ENCODE measurements around the gene VPS13D. TPM values are rescaled to one million over a fixed set of nuclear protein-coding genes. Genes with fewer than 3 reads are reported as not detected.

VPS13D gene
- total and polyA plus RNA-seq, 2 donors (not counting 3 experiments of a cell fraction or from before 2014, with no cell fraction given): 13.6 to 48.5 TPM

- intact Hi-C loops (cut with micrococcal nuclease): no loop called here
- ChIA-PET CTCF (interaction anchor here (1.0 to 1.4 kb wide), 2 partner anchors 13 to 40 kb away, joined by 3 read pairs; no protein-coding TSS in a partner anchor), POLR2A (no interaction called here)
- no peak for FAIRE-seq
- no peak overlapping the region for H3K27ac ChIP-seq (ENCODE audit: insufficient read depth, low read depth, low read length)
- dilution Hi-C loops (cut with MboI; ENCODE audit: extremely low pct_ligation_motif_present, low sequenced_read_pairs): no loop called here
- H3K27me3 ChIP-seq (ENCODE audit: control insufficient read depth in 2 of 2, insufficient read depth in 2 of 2, low read length in 2 of 2): no peaks in the 10 kb centered on the region
- no peak for TF ChIP-seq POLR2AphosphoS5 (IDR thresholded peaks at IDR 0.05; ENCODE audit: insufficient read depth, low read depth, low read length)
- no peak for TF ChIP-seq MYC (IDR thresholded peaks at IDR 0.05; ENCODE audit: low read depth, low read length)
- TF ChIP-seq POLR2A (IDR thresholded peaks at IDR 0.05; ENCODE audit: low read depth, low read length): no peak
- TF ChIP-seq EZH2 (IDR thresholded peaks at IDR 0.05; ENCODE audit: borderline replicate concordance, low read depth, low read length, severe bottlenecking): no peak
- TF ChIP-seq, protein P1, sequence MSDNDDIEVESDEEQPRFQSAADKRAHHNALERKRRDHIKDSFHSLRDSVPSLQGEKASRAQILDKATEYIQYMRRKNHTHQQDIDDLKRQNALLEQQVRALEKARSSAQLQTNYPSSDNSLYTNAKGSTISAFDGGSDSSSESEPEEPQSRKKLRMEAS (IDR thresholded peaks at IDR 0.05; ENCODE audit: insufficient read depth, insufficient read length): no peak
- TF ChIP-seq JUN (IDR thresholded peaks at IDR 0.05; ENCODE audit: borderline replicate concordance, insufficient read depth, insufficient read length, low read depth): no peak
- no peaks in the 10 kb centered on the region for H3K9me1 ChIP-seq (replicated peaks; ENCODE audit: control insufficient read depth, extremely low read depth, insufficient read depth, low read length)
- BruUV-seq (replicated peaks): no TSS peak
- DNase-seq (ENCODE audit: low read depth, low spot score): no peak
- H4K20me1 ChIP-seq (replicated peaks; ENCODE audit: control insufficient read depth, extremely low read depth, insufficient read depth, low read length): no peaks in the 10 kb centered on the region
- no peak overlapping the region for H3K9ac ChIP-seq (replicated peaks; ENCODE audit: extremely low read depth, insufficient read depth, low read length)
- no peak overlapping the region for H2AFZ ChIP-seq (ENCODE audit: low read depth, low read length)
- H3K79me2 ChIP-seq (ENCODE audit: control insufficient read depth, insufficient read depth, low read length): no peaks in the 10 kb centered on the region
- peaks cover 8 to 10% of the 10 kb centered on the region in 2 experiments for H3K36me3 ChIP-seq (ENCODE audit: control insufficient read depth in 2 of 2, extremely low read depth in 1 of 2, insufficient read depth in 2 of 2, low read length in 2 of 2)
- peaks cover 2% of the 10 kb centered on the region for H3K9me3 ChIP-seq (replicated peaks; ENCODE audit: control insufficient read depth, insufficient read depth, low read length)
- peaks cover 14% of the 10 kb centered on the region for H3K4me1 ChIP-seq (ENCODE audit: control insufficient read depth, extremely low read depth, insufficient read depth, low read length)
- no peak overlapping the region for H3K4me2 ChIP-seq (ENCODE audit: insufficient read depth, low read length)
- H3K4me3 ChIP-seq (replicated peaks in 1 of 3; ENCODE audit: insufficient read depth in 1 of 3, low read depth in 1 of 3, low read length in 3 of 3): no peak overlapping the region
Measured at GRCh38 chr1:12386130-12386529, 156.3 kb downstream of the VPS13D start.

GRCh38 chr1:12387641-12388040 lies 157.8 kb downstream of the VPS13D start:
- H3K4me1 ChIP-seq (ENCODE audit: control insufficient read depth, extremely low read depth, insufficient read depth, low read length): peaks cover 14% of the 10 kb centered on the region
- TF ChIP-seq POLR2A (IDR thresholded peaks at IDR 0.05; ENCODE audit: low read depth, low read length) (no peak), FOS (IDR thresholded peaks at IDR 0.05; ENCODE audit: borderline replicate concordance, insufficient read depth, low read length) (no peak), JUN (IDR thresholded peaks at IDR 0.05; ENCODE audit: borderline replicate concordance, insufficient read depth, insufficient read length, low read depth) (no peak), EZH2 (IDR thresholded peaks at IDR 0.05; ENCODE audit: borderline replicate concordance, low read depth, low read length, severe bottlenecking) (no peak), MYC (IDR thresholded peaks at IDR 0.05; ENCODE audit: low read depth, low read length) (no peak), GATA2 (IDR thresholded peaks at IDR 0.05; ENCODE audit: insufficient read depth, insufficient read length, low read depth, low read length) (no peak), POLR2AphosphoS5 (IDR thresholded peaks at IDR 0.05; ENCODE audit: insufficient read depth, low read depth, low read length) (no peak), CTCF (IDR thresholded peaks at IDR 0.05; ENCODE audit: extremely low read depth in 1 of 2, insufficient read depth in 1 of 2, low read depth in 1 of 2, low read length in 2 of 2) (no peak)
- TF ChIP-seq, protein P1 (IDR thresholded peaks at IDR 0.05; ENCODE audit: insufficient read depth, insufficient read length): no peak
- no peak overlapping the region for H3K27ac ChIP-seq (ENCODE audit: insufficient read depth, low read depth, low read length)
- intact Hi-C loops (cut with micrococcal nuclease) (no loop called here), dilution Hi-C loops (cut with MboI; ENCODE audit: extremely low pct_ligation_motif_present, low sequenced_read_pairs) (no loop called here)
- H4K20me1 ChIP-seq (replicated peaks; ENCODE audit: control insufficient read depth, extremely low read depth, insufficient read depth, low read length): no peaks in the 10 kb centered on the region
- FAIRE-seq (no peak), DNase-seq (ENCODE audit: low read depth, low spot score) (no peak)
- no peaks in the 10 kb centered on the region for H3K27me3 ChIP-seq (ENCODE audit: control insufficient read depth in 2 of 2, insufficient read depth in 2 of 2, low read length in 2 of 2)
- H3K9ac ChIP-seq (replicated peaks; ENCODE audit: extremely low read depth, insufficient read depth, low read length): no peak overlapping the region
- H3K9me3 ChIP-seq (replicated peaks; ENCODE audit: control insufficient read depth, insufficient read depth, low read length): peaks cover 2% of the 10 kb centered on the region
- H2AFZ ChIP-seq (ENCODE audit: low read depth, low read length): no peak overlapping the region
- no peaks in the 10 kb centered on the region for H3K9me1 ChIP-seq (replicated peaks; ENCODE audit: control insufficient read depth, extremely low read depth, insufficient read depth, low read length)
- no peaks in the 10 kb centered on the region for H3K79me2 ChIP-seq (ENCODE audit: control insufficient read depth, insufficient read depth, low read length)
- H3K4me3 ChIP-seq (replicated peaks in 1 of 3; ENCODE audit: insufficient read depth in 1 of 3, low read depth in 1 of 3, low read length in 3 of 3): no peak overlapping the region
- H3K36me3 ChIP-seq (ENCODE audit: control insufficient read depth in 2 of 2, extremely low read depth in 1 of 2, insufficient read depth in 2 of 2, low read length in 2 of 2): peaks cover 8 to 10% of the 10 kb centered on the region in 2 experiments
- ChIA-PET CTCF (no interaction called here), POLR2A (no interaction called here)
- no TSS peak for BruUV-seq (replicated peaks)
- H3K4me2 ChIP-seq (ENCODE audit: insufficient read depth, low read length): no peak overlapping the region

All from endothelial cell of umbilical vein (primary cell).